GM10248 (cell line): Measurements from ENCODE around the gene NRGN.
A peak's percentile ranks its signal among the peaks of the same experiment; 100 is the strongest.

ENCODE experiments used
- CTCF ChIA-PET: fragments of 300-600 bp; sonication (Branson Sonifier 250); formaldehyde crosslinking; extraction: SDS; loops from one replicate; lab custom pipeline; 2021; ENCODE audit warnings: antibody characterized with exemption; lab: Yijun Ruan, JAX
- POLR2A ChIA-PET: fragments of 350-650 bp; sonication (Branson Sonifier 250); formaldehyde crosslinking; extraction: SDS; loops from one replicate; lab custom pipeline; 2020; ENCODE audit warnings: antibody characterized with exemption; lab: Yijun Ruan, JAX
- DNase-seq: peaks from one replicate; pipeline ENCODE4 v3.0.0; 2012; ENCODE audit errors: extremely low spot score
- CTCF ChIP-seq: IDR thresholded peaks from 2 replicates; pipeline ENCODE4 v1.5.1; 2012; ENCODE audit warnings: mild to moderate bottlenecking, low read depth; ENCODE audit errors: extremely low read depth, missing control alignments, control extremely low read depth

The NRGN gene

DNA sequence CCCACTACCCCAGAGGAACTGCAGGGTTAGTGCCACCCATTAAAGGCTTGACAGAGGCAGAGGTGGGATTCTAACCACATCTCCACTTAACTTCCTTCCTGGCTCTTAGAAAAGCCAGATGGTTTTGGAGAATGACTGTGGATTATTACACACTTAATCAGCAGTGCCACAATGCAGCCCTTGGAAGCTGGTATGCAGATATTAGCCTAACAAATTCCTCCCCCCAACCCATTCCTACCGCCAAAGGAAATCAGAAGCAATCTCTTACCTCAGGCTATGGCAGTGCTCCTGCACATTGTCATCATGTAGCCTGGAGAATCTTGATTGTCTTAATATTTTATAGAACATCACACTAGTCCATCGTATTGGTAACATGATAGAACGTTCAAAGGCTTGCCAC, 23.2 kb upstream of the NRGN start:
- POLR2A ChIA-PET: no interaction called here
- no peak for DNase-seq
- no peak for TF ChIP-seq CTCF
- CTCF ChIA-PET: interaction anchor here (1.1 to 2.6 kb wide), 4 partner anchors 15 to 120 kb away, joined by 3 to 9 read pairs (median 4); no protein-coding TSS in a partner anchor

- ChIA-PET POLR2A (no interaction called here), CTCF (interaction anchor here (1.2 to 2.6 kb wide), 4 partner anchors 14 to 47 kb away, joined by 3 to 9 read pairs (median 4); partner anchors contain the start of gene ESAM)
- no peak for TF ChIP-seq CTCF
- no peak for DNase-seq
These were observed 22.3 kb upstream of the NRGN start for GRCh38 chr11:124717421-124717785.

DNA sequence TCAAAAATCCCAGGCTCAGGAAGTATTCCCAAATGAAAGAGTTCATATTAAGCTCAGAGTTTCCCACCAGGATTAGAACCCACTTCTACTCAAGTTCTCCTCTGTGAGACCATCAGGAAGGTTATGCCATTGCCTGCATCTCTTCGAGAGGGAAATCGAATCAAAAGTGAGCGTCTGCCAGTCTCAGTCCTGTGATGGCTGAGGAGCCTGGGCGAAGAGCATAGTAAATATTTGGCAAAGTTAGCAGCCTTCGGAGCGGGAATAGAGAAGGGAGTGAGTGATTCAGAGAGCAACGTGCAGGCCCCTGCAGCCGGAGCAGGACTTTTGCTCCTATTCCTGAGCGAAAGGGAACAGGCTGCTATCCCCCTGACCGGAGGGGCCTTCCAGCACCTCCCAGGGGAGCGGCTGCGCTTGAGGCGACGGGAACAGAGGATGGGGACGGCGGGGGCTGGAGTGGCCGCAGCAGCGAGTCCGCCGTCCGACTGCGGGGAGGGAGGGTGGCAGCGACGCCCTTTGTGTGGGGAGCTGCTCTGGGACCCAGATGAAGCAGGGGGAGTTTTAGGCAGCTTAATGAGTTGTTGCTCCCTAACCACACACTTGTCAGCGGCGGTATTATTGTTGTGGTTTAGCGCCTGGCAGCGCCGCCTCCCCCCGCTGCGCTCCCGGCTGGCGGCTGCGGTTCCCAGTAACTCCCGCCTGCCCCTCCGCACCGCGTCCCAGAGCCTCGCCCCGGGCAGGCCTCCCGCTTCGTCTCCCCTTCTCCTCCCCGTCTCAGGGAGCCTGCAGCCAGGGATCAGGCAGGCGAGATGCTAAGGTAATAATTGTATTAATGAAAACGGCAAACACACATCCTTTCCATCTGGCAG, 21.7 kb upstream of the NRGN start:
- DNase-seq: peak; percentile 29
- CTCF ChIA-PET: interaction anchor here (1.2 to 2.6 kb wide), 4 partner anchors 13 to 46 kb away, joined by 3 to 9 read pairs (median 4); partner anchors contain the start of gene ESAM
- POLR2A ChIA-PET: no interaction called here
- no peak for TF ChIP-seq CTCF

- no peak for TF ChIP-seq CTCF
- POLR2A ChIA-PET: no interaction called here
- CTCF ChIA-PET: interaction anchor here (1.4 kb wide), 1 partner anchor 27 kb away, joined by 3 read pairs; no protein-coding TSS in a partner anchor
- no peak for DNase-seq
These were observed 20.9 kb upstream of the NRGN start for GRCh38 chr11:124718801-124719200.

GRCh38 chr11:124719534-124719933, 20.2 kb upstream of the NRGN start:
- TF ChIP-seq CTCF: no peak
- no peak for DNase-seq
- CTCF ChIA-PET: interaction anchor here (1.2 to 1.5 kb wide), 4 partner anchors 13 to 117 kb away, joined by 3 to 5 read pairs (median 4); no protein-coding TSS in a partner anchor
- POLR2A ChIA-PET: no interaction called here

DNA sequence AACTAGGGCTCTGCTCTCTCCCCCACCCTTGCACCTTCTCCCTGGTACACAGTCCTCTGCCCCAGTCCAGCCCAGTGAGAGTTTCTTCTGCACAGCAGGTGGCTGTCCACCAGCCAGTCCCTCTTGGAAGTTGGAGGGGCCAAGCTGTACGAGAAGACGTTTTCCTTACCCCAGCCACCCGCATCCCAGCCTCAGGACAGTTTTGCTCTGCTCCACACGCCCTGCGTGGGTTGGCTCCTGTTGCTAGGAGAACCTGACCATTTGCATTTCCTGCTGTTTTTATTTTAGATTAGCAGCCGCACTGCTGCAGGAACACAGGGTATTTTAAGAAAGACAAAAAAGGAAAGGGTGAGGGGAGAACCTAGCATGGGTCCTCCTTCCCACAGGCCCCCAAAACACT, 17.6 kb upstream of the NRGN start:
- DNase-seq: no peak
- TF ChIP-seq CTCF: no peak
- ChIA-PET POLR2A (no interaction called here), CTCF (interaction anchor here (1.6 kb wide), 1 partner anchor 73 kb away, joined by 4 read pairs; no protein-coding TSS in a partner anchor)
